HG02840 (cell line): ENCODE measurements around the gene NINJ1.

Source experiments
- ATAC-seq: cut with Tn5 transposase; IDR thresholded peaks from one replicate; pipeline ENCODE4 v1.9.1; 2021; ENCODE audit warnings: mild to moderate bottlenecking, moderate library complexity, moderate number of reproducible peaks; ENCODE audit not compliant: unreplicated experiment, low FRiP score

Gene NINJ1, protein sequence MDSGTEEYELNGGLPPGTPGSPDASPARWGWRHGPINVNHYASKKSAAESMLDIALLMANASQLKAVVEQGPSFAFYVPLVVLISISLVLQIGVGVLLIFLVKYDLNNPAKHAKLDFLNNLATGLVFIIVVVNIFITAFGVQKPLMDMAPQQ

DNA sequence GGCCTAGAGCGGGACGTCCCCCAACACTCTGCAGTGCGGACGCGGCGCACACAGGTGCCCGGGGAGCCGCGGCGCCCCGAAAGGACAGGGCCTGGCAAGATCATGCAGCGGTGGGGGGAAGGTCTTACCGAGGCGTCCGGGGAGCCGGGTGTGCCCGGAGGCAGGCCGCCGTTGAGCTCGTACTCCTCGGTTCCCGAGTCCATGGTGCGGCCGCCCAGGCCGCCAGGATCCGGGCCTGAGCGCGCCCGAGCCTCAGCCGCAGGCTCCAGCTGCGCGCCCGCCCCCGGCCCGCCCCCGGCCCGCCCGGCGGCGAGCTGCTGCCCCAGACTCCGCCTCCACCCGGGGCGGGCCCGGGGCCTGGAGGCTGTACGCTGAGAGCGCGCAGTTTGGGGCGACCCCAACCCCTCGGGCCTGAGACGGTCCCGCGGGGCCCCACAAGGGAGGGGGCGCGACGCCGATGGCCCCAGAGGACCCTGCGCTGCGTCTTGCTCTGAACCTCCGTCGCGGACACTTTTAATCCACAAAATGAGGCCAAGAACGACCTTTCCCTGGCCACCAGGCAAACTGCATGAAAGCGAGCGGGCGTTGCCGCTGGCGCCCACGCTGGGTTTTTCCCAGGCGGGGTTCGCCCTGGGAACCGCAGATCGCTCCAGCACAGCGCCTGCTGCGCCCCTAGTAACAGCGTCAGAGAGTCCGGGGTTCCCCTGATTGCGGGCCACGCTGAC, at the start of gene NINJ1:
TSS of gene NINJ1 (minus strand) at position 237 of the 725 bp plus-strand sequence. CDS start at position 203, 34 bp downstream.
- peak; percentile 79 for ATAC-seq

DNA sequence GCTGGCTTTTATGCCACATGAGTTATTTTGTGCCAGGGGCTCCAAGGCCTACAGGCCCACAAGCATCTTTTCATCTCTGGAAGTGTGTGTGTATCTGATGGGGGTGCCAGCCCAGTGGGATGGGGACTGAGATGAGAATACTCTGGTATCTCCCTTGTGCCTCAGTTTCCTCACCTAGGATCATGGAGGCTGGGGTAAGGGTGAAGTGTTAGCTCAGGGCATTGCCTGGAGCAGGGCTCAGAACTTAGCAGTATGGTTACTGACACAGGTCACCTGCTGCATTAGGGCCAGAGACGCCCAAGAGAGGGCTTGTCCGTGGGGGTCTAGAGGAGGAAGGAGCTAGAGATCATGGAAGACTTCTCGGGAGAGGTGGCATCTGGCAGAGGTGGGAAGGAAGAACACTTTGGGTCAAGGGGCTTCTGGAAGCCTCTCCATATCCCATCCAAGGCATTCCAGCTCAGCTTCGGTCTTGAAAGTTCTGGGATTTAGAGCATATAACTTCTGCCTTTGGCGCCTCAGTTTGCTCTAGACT, 49.1 kb upstream of the NINJ1 start:
- ATAC-seq: no peak

DNA sequence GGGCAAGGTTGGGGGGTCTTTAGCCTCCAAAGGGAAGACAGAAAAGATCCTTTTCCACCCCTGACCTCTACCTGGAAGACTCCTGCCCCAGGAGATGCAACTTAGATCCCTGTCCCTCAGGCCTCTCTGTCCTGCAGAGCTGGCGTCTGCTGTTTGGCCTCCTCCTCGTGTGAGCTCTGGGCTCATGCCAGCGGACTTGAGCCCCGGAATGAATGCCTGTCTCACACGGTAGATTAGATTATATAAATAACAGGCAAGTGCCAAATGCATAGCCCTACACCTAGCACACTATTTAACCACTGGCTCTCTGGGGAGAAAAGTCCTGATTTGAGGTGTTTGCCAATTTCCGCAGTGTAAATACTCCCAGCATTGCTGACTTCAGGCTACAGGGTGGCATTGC, 48.5 kb upstream of the NINJ1 start:
- ATAC-seq: no peak

DNA sequence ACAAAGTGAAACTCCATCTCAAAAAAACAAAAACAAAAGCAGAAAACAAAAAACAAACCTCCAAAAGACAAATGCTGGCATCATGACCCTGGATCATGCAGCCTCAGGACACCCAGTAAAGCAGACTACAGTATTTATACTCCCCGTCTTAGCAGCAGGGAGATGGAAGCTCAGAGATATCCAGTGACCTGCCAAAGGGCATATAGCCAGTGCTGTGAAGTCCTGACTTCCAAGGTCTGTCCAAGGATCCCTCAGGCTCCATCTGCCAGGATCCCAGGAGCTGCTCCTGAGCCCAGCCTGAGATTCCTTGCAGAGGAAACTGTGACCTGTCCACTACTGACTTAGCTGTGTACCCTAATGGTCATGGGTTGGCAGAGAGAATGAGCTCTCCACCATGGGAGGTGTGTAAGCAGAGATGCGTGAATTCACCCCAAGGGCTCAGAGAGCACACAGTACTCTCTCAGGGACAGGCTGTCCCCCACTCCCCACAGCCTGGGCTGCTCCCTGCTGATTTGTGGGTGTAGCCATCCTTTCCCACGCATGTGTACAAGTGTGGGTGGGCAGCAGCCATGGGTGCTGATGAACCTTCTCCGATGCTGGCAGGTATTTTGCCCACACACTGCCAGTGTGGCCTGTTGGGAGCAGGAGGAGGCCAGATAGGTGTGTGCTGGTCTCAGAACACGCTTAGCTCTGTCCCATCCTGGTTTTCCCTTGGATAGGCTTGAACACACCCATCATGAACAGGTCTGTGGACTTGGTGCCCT, 47.8 kb upstream of the NINJ1 start:
- no peak for ATAC-seq

DNA sequence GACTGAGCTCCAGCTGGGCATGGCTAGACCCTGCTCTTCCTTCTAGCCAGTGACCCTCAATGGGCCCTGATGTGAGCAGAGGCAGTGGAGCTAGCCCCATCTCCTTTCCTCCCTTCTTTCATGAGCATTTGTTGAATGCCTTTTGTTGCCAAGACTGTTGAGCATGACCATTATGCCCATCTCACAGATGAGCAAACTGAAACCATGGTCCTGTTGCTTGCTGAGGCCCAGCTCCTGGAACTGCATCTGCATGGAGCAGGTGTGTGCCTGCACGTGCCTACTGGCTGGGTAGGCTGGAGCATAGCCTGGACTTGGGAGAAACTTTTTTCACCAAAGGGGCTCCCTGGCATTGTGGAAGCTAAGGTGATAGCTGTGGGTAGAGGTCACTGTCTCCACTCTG, 46.9 kb upstream of the NINJ1 start:
- ATAC-seq: no peak

DNA sequence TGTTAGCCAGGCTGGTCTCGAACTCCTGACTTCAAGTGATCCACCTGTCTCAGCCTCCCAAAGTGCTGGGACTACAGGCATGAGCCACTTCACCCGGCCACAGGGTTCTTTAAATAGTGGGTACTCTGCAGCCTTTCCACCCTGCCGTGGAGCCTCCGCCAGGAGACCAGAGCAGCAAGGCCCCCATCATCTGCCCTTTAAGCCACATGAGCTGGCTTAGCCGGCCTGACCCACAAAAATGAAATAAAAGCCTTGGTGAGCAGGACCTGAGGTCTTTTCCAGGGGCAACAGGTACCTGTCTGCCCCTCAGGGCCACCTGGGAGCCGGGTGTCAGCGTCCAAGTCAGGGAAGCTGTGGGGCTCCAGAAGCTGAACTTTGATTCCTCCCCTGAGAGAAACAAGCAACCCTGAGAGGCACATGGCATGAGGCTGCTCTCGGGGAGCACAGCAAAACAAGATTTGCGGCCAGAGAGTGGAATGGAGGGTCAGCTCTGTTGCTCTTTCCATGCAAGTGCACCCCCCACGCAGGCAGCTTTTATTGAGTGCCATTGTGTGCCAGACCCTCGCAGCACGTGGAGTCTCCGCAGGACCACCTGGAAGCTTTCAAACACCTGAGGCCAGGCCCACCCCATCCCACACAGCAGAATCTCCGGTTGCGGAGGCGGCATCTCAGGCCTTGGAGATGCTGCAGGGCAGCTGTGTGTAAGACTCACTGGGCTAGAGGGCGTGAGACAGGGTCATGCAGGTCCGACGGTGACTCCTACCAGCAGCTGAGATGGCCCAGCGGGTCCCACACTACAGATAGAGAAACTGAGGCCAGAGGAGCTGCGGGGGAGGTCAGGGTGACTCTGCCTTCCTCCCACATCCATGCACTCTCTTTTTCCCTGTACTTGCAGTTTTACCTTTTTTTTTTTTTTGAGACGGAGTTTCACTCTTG, 45.1 kb upstream of the NINJ1 start:
- no peak for ATAC-seq

DNA sequence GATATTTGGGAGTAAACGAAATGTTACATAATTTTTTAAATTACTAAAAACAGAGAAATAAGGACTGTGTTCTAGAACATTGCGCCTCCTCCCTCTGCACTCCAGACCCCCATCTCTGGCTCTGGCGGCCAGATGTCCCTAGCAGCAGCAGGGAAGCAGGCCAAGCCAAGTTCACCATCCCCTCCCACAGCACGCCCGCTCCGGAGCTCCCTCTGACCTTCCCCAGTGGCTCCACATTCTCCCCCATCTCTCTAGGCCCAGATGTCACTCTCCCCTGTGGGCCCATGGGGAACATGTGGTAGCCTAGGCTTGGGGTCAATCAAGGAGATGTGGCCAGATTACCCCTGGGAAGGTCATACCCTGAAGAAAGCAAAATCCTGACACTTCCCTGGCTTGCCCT, 43.6 kb upstream of the NINJ1 start:
- no peak for ATAC-seq

DNA sequence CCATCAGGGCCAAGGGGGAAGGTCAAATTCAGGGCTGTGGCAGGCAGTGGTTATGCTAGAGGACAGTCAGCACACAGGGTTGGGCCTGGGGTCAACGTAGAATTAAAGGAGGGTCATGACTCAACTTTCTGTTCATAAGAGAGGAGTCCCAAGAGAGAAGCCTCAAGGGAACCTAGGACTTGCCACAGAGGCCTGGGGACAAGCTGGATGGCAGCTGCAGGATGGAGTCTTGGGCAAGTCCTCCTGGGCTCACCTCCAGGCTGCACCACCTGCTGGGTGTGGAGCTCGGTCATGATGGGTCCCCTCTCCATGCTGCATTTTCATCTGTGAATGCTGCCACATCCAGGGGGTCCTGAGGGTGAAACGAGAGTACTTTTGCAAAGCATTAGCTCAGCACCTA, 40.9 kb upstream of the NINJ1 start:
- no peak for ATAC-seq

DNA sequence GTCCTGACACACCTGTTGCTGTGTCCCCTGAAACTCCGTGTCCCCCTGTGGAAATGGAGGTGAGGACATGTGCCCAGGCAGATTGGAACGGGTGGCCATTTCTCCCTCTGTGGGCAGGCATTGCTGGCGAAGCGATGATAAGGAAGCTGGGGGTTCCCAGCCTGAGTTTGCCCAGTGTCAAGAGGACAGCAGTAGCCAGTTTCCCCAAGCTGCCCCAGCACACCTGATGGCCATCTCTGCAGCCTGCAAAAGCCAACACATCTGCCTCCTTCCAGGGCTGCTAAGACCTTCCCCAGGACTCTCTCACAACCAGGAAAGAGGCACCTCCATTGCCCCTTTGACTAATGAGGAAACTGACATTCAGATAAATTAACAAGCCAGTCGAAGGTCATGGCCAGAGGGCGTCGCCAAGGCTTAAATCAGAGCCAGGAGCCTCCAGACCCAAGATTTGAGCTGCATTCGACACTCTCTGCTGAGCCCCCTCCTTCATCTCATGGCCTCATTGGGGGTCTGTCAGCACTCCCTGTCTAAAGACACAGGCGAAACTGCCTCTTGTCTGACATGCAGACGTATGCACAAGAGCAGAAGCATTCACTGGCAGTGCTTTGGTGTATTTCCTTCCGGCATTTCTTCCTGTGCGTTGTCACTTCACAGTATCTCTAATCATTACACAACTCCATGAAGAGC, 39.5 kb upstream of the NINJ1 start:
- no peak for ATAC-seq

DNA sequence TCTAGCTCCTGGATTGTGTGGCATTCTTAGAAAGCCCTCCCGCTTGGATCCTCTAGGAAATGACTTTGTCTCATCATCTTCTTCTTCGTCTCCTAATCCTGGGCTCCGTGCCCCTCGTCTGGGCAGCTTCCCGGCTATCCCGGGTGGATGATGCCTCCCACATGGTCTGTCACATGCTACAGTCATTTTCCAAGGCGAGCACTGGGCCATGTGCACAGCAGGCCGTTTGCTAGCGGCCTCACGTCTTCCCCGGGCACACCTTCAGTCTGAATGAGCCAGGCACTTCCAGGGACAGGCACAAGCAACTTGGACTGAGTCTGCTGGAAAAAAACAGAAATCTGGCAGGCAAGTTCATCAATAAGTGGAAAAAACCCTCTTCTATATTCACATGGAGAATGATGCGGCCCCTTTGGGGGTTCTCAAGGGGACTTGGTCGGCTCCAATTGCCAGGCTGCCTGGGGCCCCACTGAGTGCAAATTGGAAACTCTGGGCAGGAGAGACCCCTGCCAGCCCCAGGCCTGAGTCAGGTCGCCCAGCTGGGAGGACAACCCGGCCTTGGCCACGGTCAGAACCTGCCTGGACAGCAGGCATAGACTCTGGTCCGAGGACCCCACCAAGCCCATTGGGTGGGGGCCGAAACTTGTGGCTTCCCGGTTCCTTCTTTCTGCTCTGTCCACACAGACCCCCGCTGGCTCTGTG, 38.8 kb upstream of the NINJ1 start:
- no peak for ATAC-seq

DNA sequence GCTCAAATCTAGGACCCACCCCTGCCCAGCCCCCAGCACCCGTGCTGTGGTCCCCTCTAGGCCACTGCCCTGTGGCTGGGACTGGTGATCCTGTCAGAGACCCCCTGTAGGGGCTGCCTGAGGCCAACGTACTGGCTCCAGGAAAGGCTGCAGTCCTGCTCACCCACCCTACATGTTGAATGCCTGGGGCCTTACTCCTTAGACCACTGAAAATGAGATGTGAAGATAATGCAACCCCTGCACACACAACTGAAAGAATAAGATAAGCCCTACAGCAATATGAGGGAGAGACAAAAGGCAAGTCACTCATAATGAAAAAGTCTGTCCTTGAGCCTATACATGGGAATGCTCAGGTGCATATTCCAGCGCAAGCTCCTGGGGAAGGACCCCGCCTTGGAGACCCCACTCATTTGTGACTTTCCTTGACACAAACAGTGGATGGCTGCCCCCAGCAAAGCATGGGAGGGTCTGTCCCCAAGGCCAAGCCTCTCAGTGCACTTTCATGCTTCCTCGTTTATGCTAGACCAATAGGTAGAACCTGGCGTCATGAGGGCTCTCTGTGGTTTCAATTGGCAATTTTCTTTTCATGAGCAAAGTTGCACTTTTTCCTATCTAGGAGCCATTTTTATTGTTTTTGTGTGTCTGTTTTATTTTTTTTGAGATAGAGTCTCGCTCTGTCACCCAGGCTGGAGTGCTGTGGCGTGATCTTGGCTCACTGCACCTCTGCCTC, 37.4 kb upstream of the NINJ1 start:
- no peak for ATAC-seq

DNA sequence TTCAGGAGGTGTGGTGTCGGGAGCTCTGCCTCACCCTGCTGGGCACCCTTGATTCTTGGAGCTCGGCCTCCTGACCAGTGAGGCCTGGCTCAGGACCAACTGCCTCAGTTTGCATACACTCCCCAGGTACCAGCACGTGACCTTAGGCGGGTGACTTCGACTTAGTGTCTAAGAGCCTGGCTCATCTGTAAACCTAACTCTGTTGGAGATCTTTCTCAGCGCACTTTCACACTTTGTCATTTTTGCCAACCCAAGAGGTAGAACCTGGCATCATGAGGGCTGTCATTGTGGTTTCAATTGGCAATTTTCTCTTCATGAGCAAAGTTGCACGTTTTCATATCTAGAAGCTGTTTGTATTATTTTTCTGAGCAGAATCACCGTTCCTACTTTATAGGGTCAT, 36.5 kb upstream of the NINJ1 start:
- no peak for ATAC-seq

DNA sequence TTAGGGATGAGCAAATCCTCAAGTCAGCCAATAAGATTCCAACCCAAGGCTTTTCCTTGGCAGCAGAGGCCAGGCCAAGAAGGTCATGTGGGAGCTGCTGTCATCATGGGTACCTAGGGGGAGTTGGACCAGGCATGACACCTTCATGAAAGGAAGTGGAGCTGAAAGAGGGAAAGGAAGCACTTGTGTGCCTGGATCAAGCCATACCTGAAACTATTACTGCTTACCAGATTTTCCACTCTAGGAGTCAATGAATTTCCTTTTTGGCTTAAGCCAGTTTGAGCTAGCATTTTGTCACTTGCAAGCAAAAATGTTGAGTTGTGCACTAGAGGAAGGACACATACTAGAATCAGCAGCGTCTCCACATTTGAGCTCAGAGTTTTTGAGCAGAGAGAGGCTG, 35.4 kb upstream of the NINJ1 start:
- no peak for ATAC-seq

DNA sequence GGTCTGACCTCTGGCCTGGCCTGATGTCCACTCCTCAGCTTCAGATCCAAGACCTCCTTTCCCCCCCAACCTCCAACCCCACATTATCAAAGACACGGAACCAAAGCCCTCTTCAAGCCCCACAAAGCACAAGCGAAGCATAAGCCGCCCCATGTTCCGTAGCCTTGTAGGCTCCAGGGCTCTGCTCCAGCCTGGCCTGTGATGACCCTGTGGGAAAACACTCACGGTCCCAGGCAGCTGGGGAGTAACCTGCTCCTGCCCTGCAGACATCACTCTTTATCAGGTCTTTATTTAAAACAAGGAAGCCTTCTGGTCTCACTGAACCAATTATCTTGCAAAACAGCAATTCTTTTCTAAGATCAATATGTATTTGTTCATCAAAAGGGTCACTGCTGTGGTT, 34.5 kb upstream of the NINJ1 start:
- ATAC-seq: no peak

DNA sequence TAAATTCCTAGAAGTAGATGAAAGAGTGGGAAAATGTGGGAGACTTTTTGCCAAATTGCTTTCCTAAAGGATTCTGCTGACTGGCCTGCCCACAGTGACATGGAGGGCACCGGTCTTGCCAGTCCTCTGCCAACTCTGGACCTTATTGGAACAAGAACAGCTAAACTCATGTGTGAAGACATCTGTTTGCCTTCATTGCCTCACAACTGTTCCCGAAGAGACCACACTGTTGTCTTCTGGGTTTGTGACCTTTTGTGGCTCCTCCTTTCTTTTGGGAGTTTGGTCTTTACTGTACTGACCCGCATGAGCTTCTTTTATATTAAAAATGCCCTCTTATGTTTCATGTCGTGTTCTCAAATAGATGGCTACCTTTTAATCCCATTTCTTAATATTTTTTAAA, 33.8 kb upstream of the NINJ1 start:
- no peak for ATAC-seq

DNA sequence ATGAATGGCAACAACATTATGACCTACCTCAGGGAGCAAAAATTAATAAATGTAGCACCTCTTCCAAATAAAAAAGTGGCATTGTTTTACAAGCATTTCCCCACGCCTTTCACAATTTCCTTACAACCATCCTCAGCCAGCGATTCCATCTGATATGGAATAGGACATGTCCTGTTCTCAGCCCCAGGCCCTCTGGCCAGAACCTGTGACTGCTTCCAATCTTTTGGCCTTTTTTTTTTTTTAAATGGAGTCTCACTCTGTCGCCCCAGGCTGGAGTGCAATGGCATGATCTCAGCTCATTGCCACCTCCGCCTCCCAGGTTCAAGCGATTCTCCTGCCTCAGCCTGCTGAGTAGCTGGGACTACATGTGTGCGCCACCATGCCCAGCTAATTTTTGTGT, 33.1 kb upstream of the NINJ1 start:
- no peak for ATAC-seq

DNA sequence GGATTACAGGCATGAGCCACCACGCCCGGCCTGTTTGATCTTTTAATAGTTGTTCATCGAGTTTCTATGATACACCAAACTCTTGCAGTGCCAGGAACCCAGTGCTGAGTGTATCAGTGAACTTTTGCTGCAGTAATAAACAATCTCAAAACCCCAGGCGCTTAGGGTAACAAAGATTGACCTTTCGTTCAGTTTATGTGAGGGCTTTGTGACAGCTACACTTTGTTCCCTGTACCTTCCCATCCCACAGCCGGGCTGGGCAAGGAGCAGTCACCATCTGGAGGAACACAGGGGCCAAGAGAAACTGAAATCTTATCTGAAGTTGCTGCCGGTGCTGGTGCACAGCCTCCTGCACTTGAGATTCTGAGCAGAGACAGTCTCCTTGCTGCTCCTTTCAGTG, 32.6 kb upstream of the NINJ1 start:
- ATAC-seq: no peak

DNA sequence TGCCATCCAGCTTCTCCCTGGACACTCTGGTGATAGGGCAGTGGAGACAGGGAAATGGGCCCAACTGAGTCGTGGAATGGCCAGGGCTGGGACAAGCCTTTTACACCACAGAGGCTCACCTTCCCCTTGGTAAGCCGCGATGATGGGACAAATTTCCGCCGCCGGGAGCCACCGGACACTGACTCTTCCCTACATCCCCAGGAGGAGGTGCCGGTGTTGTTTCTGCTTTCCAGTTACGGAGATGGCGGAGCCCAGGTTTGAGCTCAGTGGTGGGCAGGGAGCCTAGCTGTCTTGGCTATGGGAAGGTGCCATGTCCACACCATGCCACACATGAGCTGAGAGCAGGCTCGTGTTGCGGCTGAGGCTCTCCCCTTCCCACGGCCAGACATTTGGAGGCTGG, 30.0 kb upstream of the NINJ1 start:
- ATAC-seq: no peak
